PC-3 (cell line): ENCODE measurements around the gene DLG5.

Experiments
- CTCF ChIP-seq: fragments of 300-600 bp; sonication (generic); conservative IDR thresholded peaks from 2 replicates; pipeline ENCODE4 v1.5.1; 2017; ENCODE audit warnings: antibody characterized with exemption, low read depth, mild to moderate bottlenecking, low read length
- EZH2 ChIP-seq: fragments of 300-600 bp; sonication (generic); IDR thresholded peaks from one replicate; pipeline ENCODE4 v1.6.1; 2017; ENCODE audit warnings: antibody characterized with exemption, mild to moderate bottlenecking, low read length; ENCODE audit not compliant: unreplicated experiment
- EZH2phosphoT487 ChIP-seq: fragments of 300-600 bp; sonication (generic); IDR thresholded peaks from 2 replicates; pipeline ENCODE4 v1.6.1; 2018; ENCODE audit warnings: mild to moderate bottlenecking, antibody characterized with exemption, low read length, borderline replicate concordance

GRCh38 chr10:77844713-77845445 lies 81.7 kb downstream of the DLG5 start:
- no peak for TF ChIP-seq CTCF
- TF ChIP-seq EZH2phosphoT487 = no peak
- no peak for TF ChIP-seq EZH2
